ENCODE data around the gene ZNF567. TPM values are rescaled to one million over a fixed set of nuclear protein-coding genes. Genes with fewer than 3 reads are reported as not detected.

Gene ZNF567
- total and polyA plus RNA-seq, 2 of the 8 experiments (the other 6 are each of a cell fraction or from before 2014, with no cell fraction given): 6.5 to 10.5 TPM

- peak overlapping the region in 3 of 4 experiments; percentile 90 to 94 (median 92); a peak in 6 of 7 replicates for H3K9ac ChIP-seq (replicated peaks in 1 of 4; ENCODE audit: extremely low read depth in 1 of 4, low read depth in 3 of 4, low read length in 3 of 4)
- no peak overlapping the region for H2BK15ac ChIP-seq (ENCODE audit: low read length)
- H3K56ac ChIP-seq (replicated peaks; ENCODE audit: insufficient read length, low read depth, low read length): peak overlapping the region; percentile 94
- H2BK12ac ChIP-seq (ENCODE audit: low read depth, low read length): 0 out of 2 replicates have a peak overlapping the region, but pooled peaks have one; percentile 60
- FAIRE-seq: no peak
- DNase-seq (ENCODE audit: low read depth in 1 of 2, low spot score in 2 of 2): no peak
- H3K23ac ChIP-seq (ENCODE audit: insufficient read length): no peak overlapping the region
- H3K79me2 ChIP-seq (ENCODE audit: control insufficient read depth in 1 of 2, insufficient read depth in 2 of 2, low read length in 2 of 2): peaks cover 5 to 38% of the 10 kb centered on the region in 2 experiments
- H3K23me2 ChIP-seq (ENCODE audit: low read depth, low read length): peaks cover 10% of the 10 kb centered on the region
- no peak for TF ChIP-seq SRF (IDR thresholded peaks at IDR 0.05; ENCODE audit: low read depth, low read length)
- no peak for TF ChIP-seq HDAC2 (IDR thresholded peaks at IDR 0.05; ENCODE audit: borderline replicate concordance in 1 of 2, low read depth in 2 of 2, low read length in 2 of 2)
- no peak for TF ChIP-seq CBX8 (IDR thresholded peaks at IDR 0.05; ENCODE audit: borderline replicate concordance, low read depth, low read length)
- TF ChIP-seq MAX (IDR thresholded peaks at IDR 0.05): no peak
- TF ChIP-seq BRCA1 (IDR thresholded peaks at IDR 0.05; ENCODE audit: low read depth, low read length): no peak
- TF ChIP-seq NRF1 (IDR thresholded peaks at IDR 0.05; ENCODE audit: low read depth, low read length): no peak
- no peak overlapping the region for H2BK20ac ChIP-seq (ENCODE audit: low read length)
- H4K8ac ChIP-seq (ENCODE audit: extremely low read depth, insufficient read depth, low read length): peak overlapping the region; percentile 97; the same call in 1 of the 2 replicates
- no peak overlapping the region for H4K91ac ChIP-seq (replicated peaks; ENCODE audit: insufficient read length, low read length)
- peak overlapping the region; percentile 85; the same call in 1 of the 2 replicates for H2BK5ac ChIP-seq (ENCODE audit: low read depth, low read length)
- no peaks in the 10 kb centered on the region for H3K27me3 ChIP-seq (replicated peaks in 1 of 4; ENCODE audit: control insufficient read depth in 3 of 4, extremely low read depth in 1 of 4, insufficient read depth in 3 of 4, low read length in 3 of 4)
- peak overlapping the region; percentile 84 to 95 (median 92) for H3K4me3 ChIP-seq (ENCODE audit: extremely low read depth in 1 of 4, insufficient read depth in 2 of 4, low read depth in 3 of 4, low read length in 4 of 4)
- H3K18ac ChIP-seq (ENCODE audit: extremely low read depth, low read length): no peak overlapping the region
- peaks cover 0 to 3% of the 10 kb centered on the region in 2 experiments for H4K20me1 ChIP-seq (replicated peaks in 1 of 2; ENCODE audit: control insufficient read depth in 1 of 2, insufficient read depth in 2 of 2, low read length in 2 of 2)
- no peak overlapping the region for H2BK120ac ChIP-seq (replicated peaks; ENCODE audit: low read depth, low read length)
- H2AK5ac ChIP-seq (ENCODE audit: low read depth, low read length): peak overlapping the region; percentile 53; the same call in 1 of the 2 replicates
- H3K79me1 ChIP-seq (ENCODE audit: low read depth, low read length): no peaks in the 10 kb centered on the region
- H2AFZ ChIP-seq (ENCODE audit: low read length): peak overlapping the region; percentile 85; the same call in 1 of the 2 replicates
- no peak overlapping the region for H3K4ac ChIP-seq (replicated peaks; ENCODE audit: insufficient read length, low read depth, low read length)
- ChIA-PET POLR2A (ENCODE audit: partially characterized antibody) (interaction anchor here (0.9 to 1.7 kb wide), 6 partner anchors 15 to 158 kb away, joined by 3 to 6 read pairs (median 4); no protein-coding TSS in a partner anchor), CTCF (ENCODE audit: partially characterized antibody) (no interaction called here)
- H3K9me3 ChIP-seq (ENCODE audit: insufficient read depth in 2 of 2, low read depth in 1 of 2, low read length in 1 of 2): peaks cover 0 to 7% of the 10 kb centered on the region in 2 experiments; a peak in 3 of 4 replicates
- WGBS, 2 experiments (ENCODE audit: extremely low coverage in 1 of 2, insufficient coverage in 1 of 2, insufficient read length in 1 of 2, insufficient replicate concordance in 2 of 2, low coverage in 1 of 2, low lambda C conversion rate in 2 of 2, missing lambda C conversion rate in 1 of 2): 14% methylated on average over 9 of the region's 9 CpGs; no CpG with 5 or more reads in 1 of the 2 experiments
- peak overlapping the region; percentile 83 to 98 for H3K4me2 ChIP-seq (ENCODE audit: insufficient read depth in 1 of 2, low read depth in 2 of 2, low read length in 2 of 2)
- no peak overlapping the region for H3K14ac ChIP-seq (ENCODE audit: insufficient read length)
- H4K5ac ChIP-seq (ENCODE audit: insufficient read length, low read depth, low read length): peak overlapping the region; percentile 97
- H3K36me3 ChIP-seq (ENCODE audit: control insufficient read depth in 2 of 4, insufficient read depth in 4 of 4, low read length in 3 of 4): peaks cover 7 to 40% (median 30%) of the 10 kb centered on the region in 4 experiments; a peak in 7 of 8 replicates
- H3K27ac ChIP-seq (ENCODE audit: low read depth, low read length): peak overlapping the region; percentile 87
- H3K4me1 ChIP-seq (replicated peaks in 1 of 4; ENCODE audit: control insufficient read depth in 3 of 4, insufficient read depth in 4 of 4, low read length in 3 of 4): no peaks in the 10 kb centered on the region; a peak in 3 of 7 replicates
These were observed 646 bp downstream of the ZNF567 start for GRCh38 chr19:36688058-36688457.

Measured in H1 (cell line).